Measurements from ENCODE around the gene VPS26C. TPM values are rescaled to one million over a fixed set of nuclear protein-coding genes. Genes with fewer than 3 reads are reported as not detected.
"Not testable (repeated sequence)": the region's sequence is repeated elsewhere in the genome, so short reads cannot be mapped to it uniquely, and the experiment has no call there.

VPS26C gene
- total RNA-seq, 1 donor from 2014 or later = 27.7 TPM

DNA sequence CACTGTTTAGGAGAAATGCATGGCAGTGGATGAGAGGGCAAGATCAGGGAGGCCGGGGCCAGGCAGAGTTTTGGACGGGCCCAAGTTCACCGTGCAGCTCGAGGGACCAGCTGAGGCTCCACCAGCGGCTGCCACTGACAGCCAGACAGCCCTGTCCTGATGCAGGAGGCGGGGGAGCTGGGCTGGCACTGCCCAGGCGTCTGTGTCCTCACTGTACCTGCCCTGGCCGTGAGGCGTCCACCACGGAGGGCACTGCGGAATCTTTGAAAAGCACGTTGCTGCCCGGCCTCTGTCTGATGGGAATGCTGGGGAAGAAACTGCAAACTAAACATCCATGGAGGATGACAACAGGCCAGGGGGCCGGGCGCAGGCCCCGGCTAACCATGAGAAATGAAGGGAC lies 35.5 kb downstream of the VPS26C start:
- Histone ChIP-seq H3K27ac (ENCODE audit: low read depth, low read length) (no peak overlapping the region), H3K9ac (ENCODE audit: low read depth in 1 of 3, low read length in 3 of 3) (no peak overlapping the region), H3K27me3 (ENCODE audit: control insufficient read depth in 3 of 3, insufficient read depth in 3 of 3, low read length in 3 of 3) (no peaks in the 10 kb centered on the region), H3K4me1 (ENCODE audit: control insufficient read depth in 3 of 3, insufficient read depth in 3 of 3, low read length in 3 of 3) (no peaks in the 10 kb centered on the region), H3K36me3 (ENCODE audit: control insufficient read depth in 3 of 3, insufficient read depth in 3 of 3, low read length in 3 of 3) (peaks cover 53 to 69% (median 66%) of the 10 kb centered on the region in 3 donors), H3K9me3 (ENCODE audit: control insufficient read depth in 3 of 3, low read length in 3 of 3) (no peaks in the 10 kb centered on the region), H3K4me3 (ENCODE audit: low read length in 3 of 3) (no peak overlapping the region)

DNA sequence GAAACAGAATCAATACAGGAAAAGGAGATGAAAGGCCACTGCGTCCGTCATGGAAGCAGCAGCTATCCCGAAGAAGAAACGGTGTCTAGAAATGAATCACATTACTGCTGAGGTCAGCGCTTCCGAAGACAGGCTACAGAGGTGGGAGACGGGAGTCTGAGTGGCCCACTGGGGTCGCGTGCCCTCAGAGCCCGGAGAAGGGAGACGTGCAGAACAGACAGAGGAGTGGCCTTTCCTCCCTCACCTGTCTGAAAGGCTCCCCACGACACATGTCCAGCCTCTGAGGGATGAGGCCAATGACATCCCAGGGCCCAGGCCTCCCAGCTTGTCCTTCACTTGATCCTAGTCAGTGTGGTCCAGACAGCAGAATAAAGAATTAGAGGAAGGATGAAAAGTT lies 35.9 kb downstream of the VPS26C start:
- H3K27ac ChIP-seq (ENCODE audit: low read depth, low read length) = no peak overlapping the region
- no peaks in the 10 kb centered on the region for H3K9me3 ChIP-seq (ENCODE audit: control insufficient read depth in 3 of 3, low read length in 3 of 3)
- no peaks in the 10 kb centered on the region for H3K27me3 ChIP-seq (ENCODE audit: control insufficient read depth in 3 of 3, insufficient read depth in 3 of 3, low read length in 3 of 3)
- peaks cover 57 to 72% (median 70%) of the 10 kb centered on the region in 3 donors for H3K36me3 ChIP-seq (ENCODE audit: control insufficient read depth in 3 of 3, insufficient read depth in 3 of 3, low read length in 3 of 3)
- no peaks in the 10 kb centered on the region for H3K4me1 ChIP-seq (ENCODE audit: control insufficient read depth in 3 of 3, insufficient read depth in 3 of 3, low read length in 3 of 3)
- H3K4me3 ChIP-seq (ENCODE audit: low read length in 3 of 3) = no peak overlapping the region
- no peak overlapping the region for H3K9ac ChIP-seq (ENCODE audit: low read depth in 1 of 3, low read length in 3 of 3)

DNA sequence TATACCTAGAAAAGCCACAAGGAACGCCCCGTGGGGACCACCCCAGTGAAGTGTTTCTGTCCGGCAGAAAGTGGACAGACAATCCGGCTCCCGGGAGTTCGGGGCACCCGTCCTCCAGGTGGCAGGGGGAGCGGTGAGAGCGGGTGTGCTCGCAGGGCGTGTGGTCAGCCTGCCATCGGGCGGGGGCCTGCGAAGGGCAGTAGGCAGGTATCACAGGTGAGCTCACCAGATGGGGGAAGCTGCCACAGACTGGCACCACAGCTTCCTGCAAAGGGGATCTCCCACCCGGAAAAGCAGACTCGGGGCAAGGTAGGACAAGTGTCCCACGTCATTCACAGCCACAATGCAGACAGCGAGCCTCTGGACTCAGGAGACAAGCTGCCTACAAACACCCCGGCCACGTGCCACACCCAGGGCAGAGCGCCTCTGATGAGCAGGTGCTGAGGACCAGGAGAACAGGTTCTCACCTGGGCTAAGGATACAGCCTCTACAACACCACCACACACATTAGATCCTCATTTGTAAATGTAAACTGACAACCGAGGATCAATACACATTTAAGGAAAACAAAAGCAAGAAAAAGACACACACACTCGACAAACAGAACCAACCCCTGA lies 36.4 kb downstream of the VPS26C start:
- Histone ChIP-seq H3K9me3 (ENCODE audit: control insufficient read depth in 3 of 3, low read length in 3 of 3) (no peaks in the 10 kb centered on the region), H3K4me1 (ENCODE audit: control insufficient read depth in 3 of 3, insufficient read depth in 3 of 3, low read length in 3 of 3) (no peaks in the 10 kb centered on the region), H3K4me3 (ENCODE audit: low read length in 3 of 3) (no peak overlapping the region), H3K27me3 (ENCODE audit: control insufficient read depth in 3 of 3, insufficient read depth in 3 of 3, low read length in 3 of 3) (no peaks in the 10 kb centered on the region), H3K27ac (ENCODE audit: low read depth, low read length) (no peak overlapping the region), H3K36me3 (ENCODE audit: control insufficient read depth in 3 of 3, insufficient read depth in 3 of 3, low read length in 3 of 3) (peaks cover 61 to 77% (median 75%) of the 10 kb centered on the region in 3 donors), H3K9ac (ENCODE audit: low read depth in 1 of 3, low read length in 3 of 3) (no peak overlapping the region)

DNA sequence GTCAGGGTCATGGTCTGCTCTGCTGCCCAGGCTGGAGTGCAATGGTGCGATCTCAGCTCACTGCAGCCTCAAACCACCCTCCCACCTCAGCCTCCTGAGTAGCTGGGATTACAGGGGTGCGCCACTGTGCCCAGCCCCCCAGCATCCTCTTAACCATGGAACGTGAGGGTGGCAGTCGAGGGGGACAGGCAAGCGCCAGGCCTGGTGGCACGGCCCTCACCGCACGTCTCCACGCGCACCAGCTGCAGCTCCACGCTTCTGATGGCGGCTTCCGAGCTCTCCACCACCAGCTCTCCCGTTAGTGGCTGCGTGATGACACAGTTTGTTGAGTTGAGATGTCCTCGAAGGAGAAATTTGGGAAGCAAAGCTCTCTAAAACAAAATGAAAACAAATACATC lies 39.1 kb downstream of the VPS26C start:
- Histone ChIP-seq H3K9me3 (ENCODE audit: control insufficient read depth in 3 of 3, low read length in 3 of 3) (no peaks in the 10 kb centered on the region), H3K4me1 (ENCODE audit: control insufficient read depth in 3 of 3, insufficient read depth in 3 of 3, low read length in 3 of 3) (no peaks in the 10 kb centered on the region), H3K36me3 (ENCODE audit: control insufficient read depth in 3 of 3, insufficient read depth in 3 of 3, low read length in 3 of 3) (peaks cover 71 to 90% (median 84%) of the 10 kb centered on the region in 3 donors), H3K4me3 (ENCODE audit: low read length in 3 of 3) (no peak overlapping the region), H3K9ac (ENCODE audit: low read depth in 1 of 3, low read length in 3 of 3) (no peak overlapping the region), H3K27ac (ENCODE audit: low read depth, low read length) (no peak overlapping the region), H3K27me3 (ENCODE audit: control insufficient read depth in 3 of 3, insufficient read depth in 3 of 3, low read length in 3 of 3) (no peaks in the 10 kb centered on the region)

DNA sequence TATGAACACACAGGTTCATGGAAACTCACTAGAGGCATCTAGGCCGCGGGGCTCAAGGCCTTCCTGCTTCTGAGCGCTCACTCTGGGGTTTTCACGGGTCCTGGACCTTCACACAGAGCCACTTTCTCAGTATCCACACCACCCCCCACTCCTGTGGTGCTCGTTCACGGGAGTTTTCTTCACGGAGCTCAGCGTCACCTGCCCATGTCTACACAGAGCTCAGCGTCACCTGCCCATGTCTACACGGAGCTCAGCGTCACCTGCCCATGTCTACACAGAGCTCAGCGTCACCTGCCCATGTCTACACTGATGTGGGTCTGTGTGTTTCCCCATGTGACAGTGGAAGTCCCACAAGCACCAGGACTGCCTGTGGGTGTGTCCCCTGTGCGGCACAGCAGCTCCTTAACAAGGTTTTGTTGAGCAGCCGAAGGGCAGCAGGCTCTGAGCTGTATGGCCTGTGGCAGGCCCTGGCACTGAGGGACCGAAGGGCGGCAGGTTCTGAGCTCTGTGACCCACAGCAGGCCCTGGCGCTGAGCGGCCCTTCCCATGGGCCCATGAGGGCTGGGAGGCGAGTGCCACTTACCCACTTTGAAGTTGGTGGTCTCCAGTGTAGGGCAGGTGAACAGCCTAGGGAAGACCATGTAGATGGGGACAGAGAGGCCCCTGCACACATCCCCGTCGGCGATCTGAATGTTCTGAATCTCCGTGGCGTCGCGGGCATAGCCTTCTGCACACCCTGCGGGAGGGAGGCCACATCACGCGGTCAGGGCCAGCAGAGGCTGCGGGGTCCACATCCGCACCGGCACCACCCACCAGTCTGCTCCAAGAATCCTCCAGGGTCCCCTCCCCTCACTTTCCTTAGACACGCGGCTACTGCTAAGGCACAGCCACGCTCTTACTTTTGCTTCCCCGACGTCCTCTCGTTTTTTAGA lies 39.8 kb downstream of the VPS26C start:
- Histone ChIP-seq H3K9me3 (ENCODE audit: control insufficient read depth in 3 of 3, low read length in 3 of 3) (no peaks in the 10 kb centered on the region), H3K9ac (ENCODE audit: low read depth in 1 of 3, low read length in 3 of 3) (no peak overlapping the region), H3K27me3 (ENCODE audit: control insufficient read depth in 3 of 3, insufficient read depth in 3 of 3, low read length in 3 of 3) (no peaks in the 10 kb centered on the region), H3K4me3 (ENCODE audit: low read length in 3 of 3) (no peak overlapping the region), H3K27ac (ENCODE audit: low read depth, low read length) (no peak overlapping the region), H3K36me3 (ENCODE audit: control insufficient read depth in 3 of 3, insufficient read depth in 3 of 3, low read length in 3 of 3) (peaks cover 68 to 84% (median 77%) of the 10 kb centered on the region in 3 donors), H3K4me1 (ENCODE audit: control insufficient read depth in 3 of 3, insufficient read depth in 3 of 3, low read length in 3 of 3) (no peaks in the 10 kb centered on the region)

DNA sequence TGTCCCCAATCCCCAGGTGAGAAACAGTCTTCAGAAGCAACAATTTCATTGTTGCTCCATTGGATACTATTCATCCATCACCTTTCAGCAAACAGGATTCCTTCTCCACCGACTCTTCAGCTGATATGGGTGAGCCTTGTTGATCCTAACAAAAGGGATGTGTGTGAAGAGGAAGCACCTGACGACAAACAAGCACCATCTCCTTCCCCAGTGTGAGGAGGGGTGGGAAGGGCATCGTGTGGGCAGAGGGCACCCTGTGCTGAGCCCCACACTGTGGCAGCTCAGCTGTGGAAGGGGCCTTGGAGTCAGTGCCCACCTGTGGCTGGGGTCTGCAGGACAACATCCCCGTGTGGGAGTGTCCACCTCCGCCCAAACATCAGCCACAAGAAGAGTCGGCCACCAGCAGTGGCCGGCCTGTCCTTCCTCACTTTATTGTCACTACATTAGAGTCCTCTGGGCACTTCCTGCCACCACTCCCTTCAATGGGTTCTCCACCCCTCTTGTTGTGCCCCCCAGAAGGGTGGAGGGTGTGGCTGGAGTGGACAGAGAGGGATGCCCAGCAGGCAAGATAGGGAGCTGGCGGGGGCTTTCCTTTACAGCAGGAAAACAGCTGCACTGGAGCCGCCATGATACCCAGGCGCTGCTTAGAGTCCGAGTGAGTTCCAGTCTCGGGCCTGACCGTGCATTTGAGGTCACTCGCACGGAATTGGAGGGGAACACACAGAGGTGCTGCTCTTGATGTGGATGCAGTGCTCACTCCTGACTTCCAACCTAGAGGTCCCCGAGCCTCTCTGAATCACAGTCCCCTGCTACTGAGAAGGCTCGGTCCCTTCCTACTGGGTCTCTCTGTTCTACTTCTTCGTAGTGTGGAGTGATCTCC lies 40.9 kb downstream of the VPS26C start:
- H3K27me3 ChIP-seq (ENCODE audit: control insufficient read depth in 3 of 3, insufficient read depth in 3 of 3, low read length in 3 of 3) = no peaks in the 10 kb centered on the region
- H3K9ac ChIP-seq (ENCODE audit: low read depth in 1 of 3, low read length in 3 of 3) = no peak overlapping the region
- peaks cover 57 to 73% (median 67%) of the 10 kb centered on the region in 3 donors for H3K36me3 ChIP-seq (ENCODE audit: control insufficient read depth in 3 of 3, insufficient read depth in 3 of 3, low read length in 3 of 3)
- H3K27ac ChIP-seq (ENCODE audit: low read depth, low read length) = no peak overlapping the region
- H3K4me1 ChIP-seq (ENCODE audit: control insufficient read depth in 3 of 3, insufficient read depth in 3 of 3, low read length in 3 of 3) = peaks cover 0 to 3% (median 3%) of the 10 kb centered on the region in 3 donors
- H3K4me3 ChIP-seq (ENCODE audit: low read length in 3 of 3) = no peak overlapping the region
- no peaks in the 10 kb centered on the region for H3K9me3 ChIP-seq (ENCODE audit: control insufficient read depth in 3 of 3, low read length in 3 of 3)

DNA sequence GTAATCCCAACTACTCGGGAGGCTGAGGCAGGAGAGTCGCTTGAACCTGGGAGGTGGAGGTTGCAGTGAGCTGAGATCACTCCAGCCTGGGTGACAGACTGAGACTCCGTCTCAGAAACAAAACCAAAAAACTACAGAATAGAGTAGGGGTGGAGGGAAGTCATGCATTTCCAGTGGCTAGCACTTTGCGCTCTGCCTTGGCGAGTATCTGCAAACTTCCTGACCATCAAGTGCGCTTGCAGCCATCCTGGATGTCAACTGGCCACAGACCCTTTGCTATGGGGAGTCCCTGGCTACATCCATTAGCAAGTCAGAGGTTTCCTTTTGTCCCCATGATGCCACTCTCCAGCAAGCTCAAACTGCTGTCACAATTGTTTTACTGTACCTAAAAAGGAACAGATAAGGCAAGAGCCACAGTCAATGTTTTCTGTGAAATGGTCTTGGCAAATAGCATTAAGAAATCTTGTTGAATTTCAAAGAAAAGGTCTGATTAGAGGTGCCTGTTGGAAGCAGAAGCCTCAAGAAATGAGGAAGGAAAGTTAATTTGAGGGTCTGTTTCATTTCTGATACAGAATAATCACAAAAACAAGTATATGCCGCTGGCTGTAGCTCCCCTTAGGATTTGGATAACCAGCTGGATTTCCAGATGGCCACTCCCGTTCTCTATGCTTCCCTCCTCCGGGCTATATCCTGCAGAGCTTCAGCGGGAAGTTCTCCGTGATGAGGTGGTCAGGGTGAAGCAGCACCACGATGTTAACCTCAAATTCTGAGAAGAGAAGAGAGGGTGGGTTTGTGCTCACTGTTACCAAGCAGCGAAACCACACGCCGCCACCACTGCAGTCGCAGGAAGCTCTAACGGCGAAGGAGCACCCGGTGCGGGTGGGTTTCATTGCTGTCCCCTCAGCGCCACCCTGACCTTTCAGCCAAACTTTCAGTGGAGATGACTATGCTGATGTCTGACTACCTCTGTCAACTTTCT lies 42.0 kb downstream of the VPS26C start:
- peaks cover 49 to 65% (median 61%) of the 10 kb centered on the region in 3 donors for H3K36me3 ChIP-seq (ENCODE audit: control insufficient read depth in 3 of 3, insufficient read depth in 3 of 3, low read length in 3 of 3)
- peaks cover 7 to 11% (median 8%) of the 10 kb centered on the region in 3 donors for H3K4me1 ChIP-seq (ENCODE audit: control insufficient read depth in 3 of 3, insufficient read depth in 3 of 3, low read length in 3 of 3)
- no peak overlapping the region for H3K27ac ChIP-seq (ENCODE audit: low read depth, low read length)
- no peaks in the 10 kb centered on the region for H3K27me3 ChIP-seq (ENCODE audit: control insufficient read depth in 3 of 3, insufficient read depth in 3 of 3, low read length in 3 of 3)
- no peaks in the 10 kb centered on the region for H3K9me3 ChIP-seq (ENCODE audit: control insufficient read depth in 3 of 3, low read length in 3 of 3)
- no peak overlapping the region for H3K4me3 ChIP-seq (ENCODE audit: low read length in 3 of 3)
- H3K9ac ChIP-seq (ENCODE audit: low read depth in 1 of 3, low read length in 3 of 3) = no peak overlapping the region

DNA sequence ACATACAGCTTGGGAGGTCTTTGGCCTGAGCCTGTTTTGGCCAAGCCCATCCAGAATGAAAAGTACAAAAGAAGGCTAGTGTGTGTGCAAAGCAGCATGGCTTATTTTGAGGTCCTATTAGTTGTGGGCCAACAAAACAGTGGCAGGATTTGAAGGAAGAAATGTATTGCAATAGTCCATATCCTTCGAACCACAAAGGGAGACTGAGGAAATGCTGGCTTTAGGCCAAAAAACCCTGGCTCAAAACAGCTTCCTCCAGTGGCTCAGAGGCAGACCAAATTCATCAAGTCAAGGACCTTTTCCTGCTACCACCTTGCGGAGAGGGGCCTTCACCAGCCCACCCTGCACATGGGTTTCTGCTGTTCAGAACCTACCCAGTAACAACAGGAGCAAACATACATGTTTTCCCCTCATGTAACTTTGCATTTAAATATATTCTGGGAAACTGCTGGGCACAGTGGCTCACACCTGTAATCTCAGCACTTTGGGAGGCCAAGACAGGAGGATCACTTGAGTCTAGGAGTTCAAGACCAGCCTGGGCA lies 43.3 kb downstream of the VPS26C start:
- Histone ChIP-seq H3K36me3 (ENCODE audit: control insufficient read depth in 3 of 3, insufficient read depth in 3 of 3, low read length in 3 of 3) (peaks cover 45 to 54% (median 50%) of the 10 kb centered on the region in 3 donors), H3K4me3 (ENCODE audit: low read length in 3 of 3) (no peak overlapping the region), H3K27ac (ENCODE audit: low read depth, low read length) (no peak overlapping the region)

DNA sequence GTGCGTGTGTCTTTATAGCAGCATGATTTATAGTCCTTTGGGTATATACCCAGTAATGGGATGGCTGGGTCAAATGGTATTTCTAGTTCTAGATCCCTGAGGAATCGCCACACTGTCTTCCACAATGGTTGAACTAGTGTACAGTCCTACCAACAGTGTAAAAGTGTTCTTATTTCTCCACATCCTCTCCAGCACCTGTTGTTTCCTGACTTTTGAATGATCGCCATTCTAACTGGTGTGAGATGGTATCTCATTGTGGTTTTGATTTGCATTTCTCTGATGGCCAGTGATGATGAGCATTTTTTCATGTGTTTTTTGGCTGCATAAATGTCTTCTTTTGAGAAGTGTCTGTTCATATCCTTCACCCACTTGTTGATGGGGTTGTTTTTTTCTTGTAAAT lies 44.9 kb downstream of the VPS26C start:
- H3K4me3 ChIP-seq (ENCODE audit: low read length in 3 of 3); H3K27ac ChIP-seq (ENCODE audit: low read depth, low read length); H3K9me3 ChIP-seq (ENCODE audit: control insufficient read depth in 3 of 3, low read length in 3 of 3); H3K27me3 ChIP-seq (ENCODE audit: control insufficient read depth in 3 of 3, insufficient read depth in 3 of 3, low read length in 3 of 3); H3K9ac ChIP-seq (ENCODE audit: low read depth in 1 of 3, low read length in 3 of 3): not testable (repeated sequence)
- Histone ChIP-seq H3K4me1 (ENCODE audit: control insufficient read depth in 3 of 3, insufficient read depth in 3 of 3, low read length in 3 of 3) (peaks cover 10 to 13% (median 12%) of the 10 kb centered on the region in 3 donors), H3K36me3 (ENCODE audit: control insufficient read depth in 3 of 3, insufficient read depth in 3 of 3, low read length in 3 of 3) (peaks cover 32 to 38% (median 35%) of the 10 kb centered on the region in 3 donors)

More for the DNA sequence above, 43.3 kb downstream of the VPS26C start:
- Histone ChIP-seq H3K27me3 (ENCODE audit: control insufficient read depth in 3 of 3, insufficient read depth in 3 of 3, low read length in 3 of 3) (no peaks in the 10 kb centered on the region), H3K9ac (ENCODE audit: low read depth in 1 of 3, low read length in 3 of 3) (no peak overlapping the region), H3K4me1 (ENCODE audit: control insufficient read depth in 3 of 3, insufficient read depth in 3 of 3, low read length in 3 of 3) (peaks cover 10 to 13% (median 12%) of the 10 kb centered on the region in 3 donors), H3K9me3 (ENCODE audit: control insufficient read depth in 3 of 3, low read length in 3 of 3) (no peaks in the 10 kb centered on the region)
